ENCODE results near the gene NATD1. TPM values are rescaled to one million over a fixed set of nuclear protein-coding genes. Genes with fewer than 3 reads are reported as not detected.
A peak's percentile ranks its signal among the peaks of the same experiment; 100 is the strongest.

Gene NATD1
- polyA plus RNA-seq, 2 donors, result 2.3 to 3.2 TPM

DNA sequence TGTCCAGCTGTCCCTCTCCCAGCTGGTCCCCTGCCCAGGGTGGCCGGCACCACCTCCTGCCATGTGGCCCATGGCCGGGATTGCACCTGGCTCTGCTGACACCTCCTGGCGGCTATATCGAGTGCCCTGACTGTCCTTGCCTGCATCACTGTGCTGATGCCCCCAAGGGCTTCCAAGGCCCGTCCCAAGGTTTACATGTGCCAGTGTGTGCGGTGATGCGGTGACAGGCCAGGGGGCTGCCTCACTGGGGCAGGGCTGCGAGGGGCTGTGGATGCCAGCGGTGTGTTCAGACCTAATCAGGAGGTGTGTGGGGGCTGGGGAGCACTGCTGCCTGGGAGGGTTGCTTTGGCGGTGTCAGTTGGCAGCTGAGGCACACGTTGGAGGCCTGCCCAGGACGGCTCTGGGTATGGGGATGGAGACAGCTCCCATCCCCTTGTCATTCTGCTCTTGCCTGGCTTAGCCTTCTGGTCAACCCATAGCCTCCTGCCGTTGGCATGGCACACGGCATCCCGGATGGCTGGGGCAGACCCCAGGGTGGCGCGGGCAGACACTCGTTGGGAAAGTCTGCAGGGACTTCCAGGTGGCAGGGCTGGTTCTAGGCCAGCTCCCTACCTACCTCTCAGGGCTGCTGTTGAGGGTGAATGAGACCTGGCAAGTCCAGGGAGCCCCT is 36.8 kb upstream of the NATD1 start:
- peaks cover 13 to 39% of the 10 kb centered on the region in 2 donors for H3K4me1 ChIP-seq (ENCODE audit: control insufficient read depth in 2 of 2, insufficient read depth in 2 of 2, low read length in 1 of 2)
- peaks cover 0 to 16% of the 10 kb centered on the region in 2 donors for H3K36me3 ChIP-seq (ENCODE audit: control insufficient read depth in 2 of 2, insufficient read depth in 2 of 2, low read length in 1 of 2)
- H3K4me3 ChIP-seq (ENCODE audit: low read depth in 1 of 2, low read length in 2 of 2), result no peak overlapping the region

DNA sequence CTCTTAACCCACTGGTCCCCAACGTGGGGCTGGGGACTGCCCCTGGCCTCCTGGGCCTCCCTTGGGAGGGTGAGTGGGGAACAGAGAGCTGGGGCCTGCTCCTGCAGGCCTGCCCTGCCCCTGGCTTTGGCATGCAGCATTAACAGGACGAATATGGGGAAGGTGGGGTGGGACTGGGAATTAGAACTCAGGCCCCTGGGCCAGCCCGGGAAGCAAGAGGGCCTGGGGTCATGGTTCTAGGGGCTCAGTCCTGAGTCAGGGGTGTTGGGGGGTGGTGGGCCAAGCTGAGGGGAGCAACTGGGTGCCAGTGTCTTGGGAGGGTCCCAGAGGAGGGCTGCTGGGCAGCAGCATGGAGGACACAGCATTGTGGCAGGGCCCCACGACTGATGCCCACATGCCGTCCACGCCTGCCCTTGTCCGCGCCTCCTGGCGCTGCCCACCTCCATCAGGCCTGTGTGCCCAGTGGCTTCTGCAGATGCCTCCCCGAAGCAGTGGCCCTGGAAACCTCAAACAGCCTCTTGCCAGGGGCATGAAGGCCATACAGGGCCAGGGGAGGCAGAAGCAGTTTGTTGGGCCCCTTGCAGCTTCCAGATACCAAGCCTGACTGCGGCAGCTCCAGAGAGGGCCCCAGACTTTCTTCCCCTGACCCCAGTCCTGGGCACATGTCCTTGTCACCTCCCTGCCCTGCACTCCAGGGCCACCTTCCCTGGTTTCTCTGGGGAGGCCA is 36.1 kb upstream of the NATD1 start:
- 71 to 72% methylated on average over 11 of the region's 11 CpGs for WGBS, 2 donors
- peaks cover 9 to 39% of the 10 kb centered on the region in 2 donors for H3K4me1 ChIP-seq (ENCODE audit: control insufficient read depth in 2 of 2, insufficient read depth in 2 of 2, low read length in 1 of 2)
- peaks cover 0 to 4% of the 10 kb centered on the region in 2 donors for H3K9me3 ChIP-seq (ENCODE audit: control insufficient read depth in 2 of 2, insufficient read depth in 1 of 2, low read depth in 1 of 2, low read length in 1 of 2)
- no peaks in the 10 kb centered on the region for H3K27me3 ChIP-seq (ENCODE audit: control insufficient read depth in 1 of 2, insufficient read depth in 2 of 2, low read length in 2 of 2)
- H3K36me3 ChIP-seq (ENCODE audit: control insufficient read depth in 2 of 2, insufficient read depth in 2 of 2, low read length in 1 of 2), result peaks cover 0 to 16% of the 10 kb centered on the region in 2 donors
- H3K4me3 ChIP-seq (ENCODE audit: low read depth in 1 of 2, low read length in 2 of 2), result no peak overlapping the region
- peak overlapping the region in 1 of 2 donors; percentile 58 for H3K27ac ChIP-seq (ENCODE audit: low read depth in 2 of 2, low read length in 1 of 2)

More for the DNA sequence above, 36.8 kb upstream of the NATD1 start:
- Histone ChIP-seq H3K9me3 (ENCODE audit: control insufficient read depth in 2 of 2, insufficient read depth in 1 of 2, low read depth in 1 of 2, low read length in 1 of 2) (peaks cover 0 to 4% of the 10 kb centered on the region in 2 donors), H3K27me3 (ENCODE audit: control insufficient read depth in 1 of 2, insufficient read depth in 2 of 2, low read length in 2 of 2) (no peaks in the 10 kb centered on the region), H3K27ac (ENCODE audit: low read depth in 2 of 2, low read length in 1 of 2) (peak overlapping the region in 1 of 2 donors; percentile 58)
- 41 to 45% methylated on average over 16 to 18 of the region's 18 CpGs for WGBS, 2 donors

DNA sequence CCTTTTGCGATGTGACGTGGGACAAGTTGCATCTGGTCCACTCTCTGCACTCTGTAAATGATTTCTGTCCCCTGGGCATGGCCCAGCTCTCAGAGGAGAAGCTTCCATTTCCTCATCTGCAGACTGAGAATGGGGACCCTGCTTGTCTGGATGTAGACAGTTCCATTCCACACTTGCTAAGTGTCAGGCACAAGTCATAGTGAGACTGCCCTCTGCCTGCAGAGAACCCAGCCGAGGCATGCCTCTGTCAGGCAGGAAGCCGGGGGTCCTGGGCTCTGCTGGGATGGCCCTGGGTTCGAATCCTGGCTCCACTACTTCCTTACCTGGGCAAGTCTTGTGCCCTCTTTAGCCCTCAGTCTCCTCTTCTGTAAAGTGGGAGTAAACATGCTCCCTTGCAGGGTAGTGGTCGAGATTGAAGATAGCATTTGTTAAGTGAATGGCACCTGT is 35.4 kb upstream of the NATD1 start:
- peaks cover 0 to 3% of the 10 kb centered on the region in 2 donors for H3K9me3 ChIP-seq (ENCODE audit: control insufficient read depth in 2 of 2, insufficient read depth in 1 of 2, low read depth in 1 of 2, low read length in 1 of 2)
- peak overlapping the region in 1 of 2 donors; percentile 3 for H3K4me3 ChIP-seq (ENCODE audit: low read depth in 1 of 2, low read length in 2 of 2)
- 46 to 51% methylated on average over 6 of the region's 6 CpGs for WGBS, 2 donors
- peaks cover 9 to 43% of the 10 kb centered on the region in 2 donors for H3K4me1 ChIP-seq (ENCODE audit: control insufficient read depth in 2 of 2, insufficient read depth in 2 of 2, low read length in 1 of 2)
- H3K36me3 ChIP-seq (ENCODE audit: control insufficient read depth in 2 of 2, insufficient read depth in 2 of 2, low read length in 1 of 2), result peaks cover 0 to 16% of the 10 kb centered on the region in 2 donors
- peak overlapping the region; percentile 97 to 99 for H3K27ac ChIP-seq (ENCODE audit: low read depth in 2 of 2, low read length in 1 of 2)
- no peaks in the 10 kb centered on the region for H3K27me3 ChIP-seq (ENCODE audit: control insufficient read depth in 1 of 2, insufficient read depth in 2 of 2, low read length in 2 of 2)

DNA sequence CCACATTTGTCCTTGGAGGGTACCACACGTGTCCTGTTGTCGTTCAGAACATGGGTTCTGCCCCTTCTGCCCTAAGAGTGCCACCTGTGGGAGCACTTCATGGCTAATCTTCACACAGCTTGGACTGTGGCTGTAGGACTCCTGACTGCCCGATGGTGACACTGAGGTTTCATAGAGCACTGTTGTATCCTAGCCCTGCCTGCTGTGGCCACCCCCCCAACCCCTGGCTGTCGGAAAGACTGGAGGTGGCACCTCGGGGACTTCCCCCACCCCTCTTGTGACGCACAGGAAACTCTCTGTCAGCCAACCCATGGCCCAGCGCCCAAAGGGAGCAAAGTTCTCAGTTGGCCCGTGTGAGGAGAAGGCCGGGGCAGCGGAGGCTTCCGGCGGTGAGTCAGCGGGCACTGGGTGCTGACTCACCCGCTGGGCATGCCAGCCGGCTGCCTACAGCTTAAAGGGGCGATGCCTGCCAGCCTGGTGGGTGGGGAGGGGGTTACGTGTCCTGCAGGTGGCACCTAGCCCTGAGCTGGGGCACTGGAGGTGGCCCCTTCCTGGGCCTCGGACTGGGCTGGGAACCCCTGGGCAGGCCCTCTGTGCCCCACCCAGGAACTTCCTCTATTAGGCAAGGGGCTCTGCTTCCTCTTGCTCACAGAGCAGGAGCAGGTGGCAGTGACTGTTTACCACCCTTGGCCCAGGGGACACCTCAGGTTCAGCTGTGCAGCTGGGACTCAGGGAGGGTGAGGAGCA is 34.7 kb upstream of the NATD1 start:
- peaks cover 0 to 12% of the 10 kb centered on the region in 2 donors for H3K36me3 ChIP-seq (ENCODE audit: control insufficient read depth in 2 of 2, insufficient read depth in 2 of 2, low read length in 1 of 2)
- no peaks in the 10 kb centered on the region for H3K27me3 ChIP-seq (ENCODE audit: control insufficient read depth in 1 of 2, insufficient read depth in 2 of 2, low read length in 2 of 2)
- H3K9me3 ChIP-seq (ENCODE audit: control insufficient read depth in 2 of 2, insufficient read depth in 1 of 2, low read depth in 1 of 2, low read length in 1 of 2), result no peaks in the 10 kb centered on the region
- H3K27ac ChIP-seq (ENCODE audit: low read depth in 2 of 2, low read length in 1 of 2), result peak overlapping the region; percentile 97 to 99
- peak overlapping the region; percentile 63 to 92 for H3K4me3 ChIP-seq (ENCODE audit: low read depth in 1 of 2, low read length in 2 of 2)
- 2 to 7% methylated on average over 15 to 18 of the region's 18 CpGs for WGBS, 2 donors
- H3K4me1 ChIP-seq (ENCODE audit: control insufficient read depth in 2 of 2, insufficient read depth in 2 of 2, low read length in 1 of 2), result peaks cover 9 to 47% of the 10 kb centered on the region in 2 donors

DNA sequence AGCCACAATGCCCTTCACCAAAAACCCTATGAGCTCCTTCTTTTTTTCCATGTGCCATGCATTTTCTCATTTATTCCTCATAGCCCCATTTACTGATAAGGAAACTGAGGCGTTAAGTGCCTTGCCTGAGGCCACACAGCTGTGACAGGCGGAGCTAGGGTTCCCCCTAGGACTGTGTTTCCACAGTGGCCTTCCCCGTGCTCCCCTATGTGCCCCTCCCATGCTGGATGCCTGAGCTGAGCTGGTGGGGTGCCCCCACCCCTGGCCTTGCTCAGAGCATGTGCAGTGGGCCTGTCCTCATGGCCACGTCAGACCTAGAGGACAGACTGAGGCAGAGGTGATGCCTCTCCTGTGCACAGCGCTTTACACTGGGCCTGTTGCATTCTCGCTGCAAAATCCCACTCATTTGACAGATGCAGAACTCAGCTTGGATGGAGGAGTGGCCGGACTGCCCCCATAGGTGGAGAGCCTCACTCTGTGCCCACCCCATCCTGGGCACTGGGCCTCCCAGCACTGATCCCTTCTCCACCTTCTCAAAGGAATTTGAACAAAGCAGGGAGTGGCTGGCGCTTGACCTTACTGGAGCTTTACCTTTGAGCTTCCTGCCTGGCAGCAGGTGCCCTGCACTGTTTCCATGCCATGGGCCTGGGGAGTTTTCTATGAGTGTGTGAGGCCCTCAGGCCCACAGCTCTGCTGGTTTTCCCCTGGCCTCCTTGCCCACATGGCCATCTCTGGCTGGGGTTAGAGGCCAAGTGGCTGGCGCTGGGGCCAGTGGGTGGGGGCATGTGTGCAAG is 33.9 kb upstream of the NATD1 start:
- 29 to 31% methylated on average over 9 of the region's 9 CpGs for WGBS, 2 donors
- Histone ChIP-seq H3K9me3 (ENCODE audit: control insufficient read depth in 2 of 2, insufficient read depth in 1 of 2, low read depth in 1 of 2, low read length in 1 of 2) (no peaks in the 10 kb centered on the region), H3K4me1 (ENCODE audit: control insufficient read depth in 2 of 2, insufficient read depth in 2 of 2, low read length in 1 of 2) (peaks cover 9 to 47% of the 10 kb centered on the region in 2 donors), H3K27ac (ENCODE audit: low read depth in 2 of 2, low read length in 1 of 2) (peak overlapping the region; percentile 97 to 99), H3K4me3 (ENCODE audit: low read depth in 1 of 2, low read length in 2 of 2) (peak overlapping the region; percentile 63 to 92), H3K36me3 (ENCODE audit: control insufficient read depth in 2 of 2, insufficient read depth in 2 of 2, low read length in 1 of 2) (peaks cover 0 to 12% of the 10 kb centered on the region in 2 donors), H3K27me3 (ENCODE audit: control insufficient read depth in 1 of 2, insufficient read depth in 2 of 2, low read length in 2 of 2) (no peaks in the 10 kb centered on the region)

DNA sequence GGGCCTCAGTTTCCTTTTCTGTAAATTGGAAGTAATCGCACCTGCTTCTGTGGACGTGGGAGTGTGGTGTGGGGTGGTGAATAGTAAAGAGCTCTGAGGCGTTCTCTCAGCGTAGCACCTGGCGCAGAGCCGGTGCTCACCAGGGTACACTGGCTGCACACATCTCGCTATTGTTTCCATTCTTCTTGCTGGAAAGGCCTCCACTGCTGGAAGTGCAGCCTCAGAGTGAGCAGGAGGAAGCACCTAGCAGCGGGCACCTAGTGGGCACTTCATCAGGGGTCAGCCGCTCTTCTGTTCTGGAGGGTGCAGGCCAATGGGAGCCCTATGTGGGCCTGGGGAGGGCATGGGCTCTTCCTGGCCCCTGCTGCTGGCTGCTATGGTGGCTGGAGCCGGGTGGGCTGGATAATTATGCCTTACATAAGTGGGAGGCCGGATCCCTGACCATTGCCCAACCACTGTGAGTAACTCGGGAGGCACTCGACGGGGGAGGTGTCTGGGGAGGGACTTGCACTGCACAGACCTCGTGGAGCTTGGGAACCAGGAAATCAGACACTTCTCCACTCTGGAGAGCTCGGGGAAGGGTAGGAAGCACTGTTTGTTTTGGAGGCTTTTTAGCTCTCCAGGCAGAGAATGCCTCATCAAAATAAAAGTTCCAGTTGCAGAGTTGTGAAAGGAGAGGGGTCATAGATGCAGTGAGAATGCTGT is 33.0 kb upstream of the NATD1 start:
- Histone ChIP-seq H3K36me3 (ENCODE audit: control insufficient read depth in 2 of 2, insufficient read depth in 2 of 2, low read length in 1 of 2) (peaks cover 0 to 3% of the 10 kb centered on the region in 2 donors), H3K4me3 (ENCODE audit: low read depth in 1 of 2, low read length in 2 of 2) (peak overlapping the region; percentile 63 to 92), H3K9me3 (ENCODE audit: control insufficient read depth in 2 of 2, insufficient read depth in 1 of 2, low read depth in 1 of 2, low read length in 1 of 2) (no peaks in the 10 kb centered on the region), H3K4me1 (ENCODE audit: control insufficient read depth in 2 of 2, insufficient read depth in 2 of 2, low read length in 1 of 2) (peaks cover 9 to 44% of the 10 kb centered on the region in 2 donors), H3K27me3 (ENCODE audit: control insufficient read depth in 1 of 2, insufficient read depth in 2 of 2, low read length in 2 of 2) (no peaks in the 10 kb centered on the region), H3K27ac (ENCODE audit: low read depth in 2 of 2, low read length in 1 of 2) (peak overlapping the region; percentile 97 to 99)
- WGBS, 2 donors, result 4 to 6% methylated on average over 16 of the region's 16 CpGs

DNA sequence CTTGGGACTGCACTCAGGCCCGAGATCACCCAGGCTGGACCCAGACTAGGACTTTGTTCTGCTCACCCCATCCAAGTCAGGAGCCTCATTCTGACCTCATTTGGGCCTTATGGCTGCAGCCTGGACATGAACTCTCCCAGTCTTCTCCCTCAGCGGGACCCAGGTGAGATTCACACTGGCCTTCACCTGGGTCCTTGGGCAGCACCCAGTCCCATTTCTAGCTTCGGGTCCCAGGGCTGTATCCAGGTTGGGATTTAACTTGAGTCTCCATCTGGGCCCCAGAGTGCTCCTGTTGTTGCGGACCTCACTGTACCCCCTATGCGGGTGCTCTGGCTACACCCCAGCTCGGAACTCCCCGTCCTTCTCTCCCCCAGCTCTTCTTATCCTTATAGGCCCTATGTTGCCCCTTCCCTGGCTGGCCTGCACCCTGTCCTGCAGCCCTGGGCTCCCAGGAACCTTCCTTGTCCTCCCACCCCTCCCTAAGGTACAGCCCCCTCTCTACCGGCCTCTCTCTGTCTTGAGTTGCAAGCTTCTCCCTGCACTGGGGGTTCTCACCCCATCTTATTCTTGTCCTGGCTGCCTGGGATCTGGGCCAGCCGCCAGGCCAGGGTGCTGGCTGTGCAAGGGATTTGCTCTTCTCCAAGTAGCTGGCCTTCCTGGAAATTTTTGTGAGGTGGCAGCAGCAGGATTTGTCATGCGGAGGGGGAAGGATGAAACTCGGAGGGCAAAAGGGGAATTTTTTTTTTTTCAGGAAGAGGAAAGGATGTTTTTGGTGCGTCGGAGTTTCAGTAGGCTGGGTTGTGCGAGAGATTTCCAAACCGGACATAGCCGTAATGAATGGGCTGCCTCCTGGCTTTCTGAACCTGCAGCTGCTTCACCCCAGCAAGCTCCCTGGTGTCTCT is 32.2 kb upstream of the NATD1 start:
- H3K9me3 ChIP-seq (ENCODE audit: control insufficient read depth in 2 of 2, insufficient read depth in 1 of 2, low read depth in 1 of 2, low read length in 1 of 2), result no peaks in the 10 kb centered on the region
- peaks cover 9 to 43% of the 10 kb centered on the region in 2 donors for H3K4me1 ChIP-seq (ENCODE audit: control insufficient read depth in 2 of 2, insufficient read depth in 2 of 2, low read length in 1 of 2)
- H3K36me3 ChIP-seq (ENCODE audit: control insufficient read depth in 2 of 2, insufficient read depth in 2 of 2, low read length in 1 of 2), result peaks cover 0 to 2% of the 10 kb centered on the region in 2 donors
- H3K27me3 ChIP-seq (ENCODE audit: control insufficient read depth in 1 of 2, insufficient read depth in 2 of 2, low read length in 2 of 2), result no peaks in the 10 kb centered on the region
- 2 to 3% methylated on average over 16 of the region's 16 CpGs for WGBS, 2 donors
- H3K4me3 ChIP-seq (ENCODE audit: low read depth in 1 of 2, low read length in 2 of 2), result peak overlapping the region; percentile 63 to 92
- H3K27ac ChIP-seq (ENCODE audit: low read depth in 2 of 2, low read length in 1 of 2), result peak overlapping the region; percentile 97 to 99
